ENCODE results near the gene ELL2.

- no peak for TF ChIP-seq POLR2A (IDR thresholded peaks at IDR 0.05; ENCODE audit: low read length)
- no peak for TF ChIP-seq GATA1 (IDR thresholded peaks at IDR 0.05; ENCODE audit: low read depth, low read length)
These were observed 123.1 kb downstream of the ELL2 start for GRCh38 chr5:95838556-95838955.

Data from erythroblast (primary cell).